Fibroblast of skin of back (primary cell): ENCODE measurements around the gene TAT.

Experiments
- DNase-seq: peaks from one replicate; pipeline ENCODE4 v3.0.0-alpha.2; 2013

Gene TAT

GRCh38 chr16:71536752-71537499, 40.0 kb downstream of the TAT start:
- DNase-seq, result no peak

- no peak for DNase-seq
Measured at GRCh38 chr16:71532366-71532765, 44.5 kb downstream of the TAT start.

GRCh38 chr16:71528863-71529262, 48.0 kb downstream of the TAT start:
- no peak for DNase-seq

GRCh38 chr16:71528257-71528656, 48.6 kb downstream of the TAT start:
- no peak for DNase-seq

GRCh38 chr16:71526111-71526631, 50.7 kb downstream of the TAT start, which contains the start of gene CHST4:
CHST4 (plus strand) TSS chr16:71526426; CDS start chr16:71536678, 10,252 bp downstream.
- DNase-seq, result peak; percentile 69

GRCh38 chr16:71524566-71525553, 52.0 kb downstream of the TAT start:
- no peak for DNase-seq

- no peak for DNase-seq
Measured at GRCh38 chr16:71520550-71520949, 56.3 kb downstream of the TAT start.
